NK-92 (cell line): Measurements from ENCODE around the gene S100A2.

Source experiments
- DNase-seq: peaks from one replicate; lab custom pipeline; 2025; ENCODE audit not compliant: unreplicated experiment; lab: John Stamatoyannopoulos, UW

S100A2 gene

DNA sequence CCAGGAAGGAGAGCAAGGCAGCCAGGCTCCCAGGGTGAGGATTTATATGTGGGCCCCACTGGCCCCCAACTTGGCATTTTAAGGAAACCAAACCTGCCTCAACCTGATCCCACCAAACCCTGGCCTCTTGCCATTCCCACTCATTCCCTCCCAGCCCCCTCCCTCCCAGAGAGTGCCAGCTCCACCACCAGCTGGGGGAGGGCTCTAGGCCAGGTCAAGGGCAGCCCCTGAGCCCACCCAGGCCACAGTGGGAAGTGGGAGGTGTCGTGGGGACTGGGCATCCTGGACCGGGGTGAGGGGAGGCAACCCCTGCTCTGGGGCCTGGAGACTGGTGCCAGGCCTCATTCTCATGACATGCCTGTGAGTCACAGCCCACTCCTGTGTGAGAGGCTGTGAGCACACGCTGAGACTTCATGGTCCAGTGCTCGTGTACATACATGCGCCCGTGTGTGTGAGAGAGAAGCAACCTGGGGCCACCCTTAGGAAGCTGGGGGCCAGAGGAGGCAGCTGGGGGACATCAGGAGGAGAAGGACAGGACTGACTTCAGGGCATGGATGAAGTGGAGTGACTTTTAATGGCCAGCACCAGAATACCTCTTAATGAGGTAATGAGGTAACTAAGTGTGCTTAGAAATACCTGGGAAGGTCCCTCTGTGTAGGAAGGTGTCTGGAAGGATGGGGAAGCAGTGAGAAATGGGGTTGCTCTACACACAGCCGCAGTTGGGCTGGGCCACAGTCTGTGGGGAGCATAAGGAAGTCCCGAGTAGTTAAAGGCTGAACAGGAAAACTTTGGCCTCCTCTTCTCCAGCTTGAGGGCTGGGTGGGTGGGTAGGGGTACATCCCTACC, at the start of gene S100A2:
Gene S100A2 (minus strand): TSS at position 316 of the 846 bp plus-strand sequence. CDS start 1,967 bp downstream, outside the sequence.
- DNase-seq, result no peak

DNA sequence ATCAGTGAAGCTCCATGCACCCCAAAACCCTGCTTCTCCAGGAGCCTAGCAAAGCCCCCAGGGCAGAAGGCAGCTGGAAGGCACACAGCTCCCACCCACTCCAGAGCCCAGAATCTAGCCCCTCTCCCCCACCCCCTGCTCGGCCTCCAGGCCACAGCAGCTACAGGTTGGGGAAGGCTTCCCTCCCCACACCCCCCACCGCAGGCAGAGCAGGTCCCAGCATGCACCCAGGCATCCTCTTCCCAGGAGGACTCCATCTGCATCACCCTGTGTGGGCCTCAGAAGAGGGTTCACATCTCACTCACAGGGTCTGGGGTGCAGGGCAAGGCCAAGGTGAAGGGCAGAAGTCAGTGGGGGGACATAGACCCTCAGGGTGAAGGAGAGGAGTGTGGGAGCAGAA, 49.8 kb upstream of the S100A2 start:
- no peak for DNase-seq

DNA sequence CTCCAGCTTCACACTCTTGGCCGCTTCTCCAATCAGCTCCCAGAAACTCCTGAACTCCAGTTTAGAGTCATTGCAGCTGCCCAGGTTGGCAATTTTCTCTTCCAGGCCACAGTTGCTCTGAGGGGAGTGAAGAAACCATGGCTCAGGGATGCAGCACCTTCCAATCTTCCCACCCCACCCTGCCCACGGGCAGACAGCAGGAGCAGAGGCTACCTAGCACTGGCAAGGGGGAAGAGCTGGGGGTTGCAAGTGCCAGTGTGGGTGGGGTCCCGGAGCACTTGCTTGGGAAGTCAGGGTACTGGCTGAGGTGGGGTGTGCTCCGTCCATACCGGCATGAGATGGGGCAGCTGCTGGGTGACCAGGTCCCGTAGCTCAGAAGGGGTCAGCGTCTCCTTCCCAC, 49.3 kb upstream of the S100A2 start:
- no peak for DNase-seq

DNA sequence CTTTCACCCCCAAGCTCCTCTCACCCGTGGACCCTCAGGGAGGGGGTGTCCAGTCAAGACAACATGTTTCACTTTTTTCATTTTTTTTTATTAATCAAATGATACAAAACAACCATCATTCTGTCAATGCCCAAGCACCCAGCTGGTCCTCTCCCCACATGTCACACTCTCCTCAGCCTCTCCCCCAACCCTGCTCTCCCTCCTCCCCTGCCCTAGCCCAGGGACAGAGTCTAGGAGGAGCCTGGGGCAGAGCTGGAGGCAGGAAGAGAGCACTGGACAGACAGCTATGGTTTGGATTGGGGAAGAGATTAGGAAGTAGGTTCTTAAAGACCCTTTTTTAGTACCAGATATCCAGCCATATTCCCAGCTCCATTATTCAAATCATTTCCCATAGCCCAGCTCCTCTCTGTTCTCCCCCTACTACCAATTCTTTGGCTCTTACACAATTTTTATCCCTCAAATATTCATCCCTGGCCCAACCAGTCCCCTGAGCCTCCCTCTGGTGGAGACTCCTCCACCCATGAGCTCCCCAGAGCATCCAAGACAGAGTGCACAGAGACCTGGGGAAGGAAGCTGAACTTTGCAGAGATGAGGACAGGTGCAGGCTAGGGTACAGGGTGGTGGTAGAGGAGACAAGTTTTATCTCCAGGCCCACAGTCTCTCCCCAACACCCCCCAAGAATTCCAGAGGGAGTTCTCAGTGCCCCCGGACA, 48.7 kb upstream of the S100A2 start:
- no peak for DNase-seq

DNA sequence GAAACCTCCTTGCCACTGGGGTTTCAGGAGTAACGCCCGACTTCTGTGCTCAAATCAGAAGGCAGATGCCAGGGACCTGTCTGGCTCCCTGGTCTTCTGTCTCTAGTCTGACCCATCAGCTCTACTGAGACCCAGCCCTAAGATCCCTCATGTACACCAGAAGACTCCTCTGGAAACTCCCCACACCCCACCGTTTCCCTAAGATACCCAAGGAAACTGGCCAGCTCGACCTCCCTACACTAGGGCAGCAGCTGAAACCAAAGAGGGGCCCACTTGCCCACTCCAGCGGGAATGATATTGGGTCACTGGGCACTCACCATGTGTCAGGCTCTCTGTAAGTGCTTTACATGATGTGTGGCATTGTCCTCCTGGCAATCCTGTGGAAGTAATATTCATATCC, 47.8 kb upstream of the S100A2 start:
- no peak for DNase-seq

DNA sequence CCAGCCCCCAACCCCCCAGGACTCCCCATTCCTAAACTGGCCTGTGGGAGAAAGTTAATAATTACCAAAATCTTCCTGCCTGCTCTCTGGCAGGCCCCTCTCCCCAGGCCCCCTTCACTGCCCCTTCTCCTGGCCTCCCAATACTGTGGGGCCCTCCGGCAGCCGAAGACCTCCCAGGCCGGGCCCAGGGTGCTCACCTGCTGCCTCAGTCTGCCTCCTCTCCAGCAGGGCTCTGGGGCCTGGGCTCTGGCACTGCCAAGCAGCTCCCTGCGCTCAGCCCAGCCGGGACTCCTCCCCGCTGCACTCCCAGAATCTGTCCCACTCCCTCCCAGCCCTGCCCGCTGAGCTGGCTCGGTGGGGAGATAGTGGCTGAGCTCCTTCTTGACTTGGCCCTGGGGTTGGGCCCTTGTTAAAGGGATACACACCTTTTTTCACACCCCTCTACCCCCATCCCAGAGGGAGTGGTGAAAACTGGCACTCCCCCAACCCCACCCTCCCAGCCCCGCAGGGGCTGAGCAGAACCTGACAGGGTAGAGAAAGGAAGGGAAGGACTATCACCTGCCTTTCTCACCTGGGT, 47.2 kb upstream of the S100A2 start, which contains the start of gene S100A16:
Gene S100A16 (minus strand): TSS at position 383 of the 577 bp plus-strand sequence. CDS start 4,986 bp downstream, outside the sequence.
- no peak for DNase-seq

DNA sequence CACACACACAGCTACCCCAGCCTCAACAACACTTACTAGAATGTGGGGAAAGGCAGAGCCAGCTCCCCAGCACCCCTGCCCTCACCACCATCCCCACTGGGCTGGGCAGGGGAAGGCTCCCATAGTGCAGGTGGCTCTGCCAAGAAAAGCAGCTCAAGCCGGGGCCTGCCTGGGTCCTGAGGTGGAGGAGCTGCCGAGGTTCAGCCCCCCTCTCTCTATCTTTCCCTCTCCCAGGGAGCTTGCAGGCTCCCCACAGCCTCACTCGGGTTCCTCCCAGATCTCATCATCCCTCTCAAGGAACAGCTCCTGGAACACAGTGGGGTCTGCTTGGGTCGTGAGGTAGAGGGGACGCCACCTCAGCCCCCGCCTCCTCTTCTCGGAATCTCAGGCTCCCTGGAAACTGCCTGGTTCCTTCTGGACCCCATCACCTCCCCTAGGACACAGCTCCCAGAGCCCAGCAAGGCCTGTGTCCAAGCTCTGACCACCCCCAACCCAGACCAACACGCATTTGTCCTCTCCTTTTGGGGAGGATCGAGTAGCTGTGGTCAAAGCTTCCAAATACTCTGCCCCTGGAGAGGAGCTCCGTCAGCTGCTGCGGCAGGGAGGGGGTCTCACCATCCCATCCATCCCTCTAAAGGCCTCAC, 46.6 kb upstream of the S100A2 start:
- no peak for DNase-seq

DNA sequence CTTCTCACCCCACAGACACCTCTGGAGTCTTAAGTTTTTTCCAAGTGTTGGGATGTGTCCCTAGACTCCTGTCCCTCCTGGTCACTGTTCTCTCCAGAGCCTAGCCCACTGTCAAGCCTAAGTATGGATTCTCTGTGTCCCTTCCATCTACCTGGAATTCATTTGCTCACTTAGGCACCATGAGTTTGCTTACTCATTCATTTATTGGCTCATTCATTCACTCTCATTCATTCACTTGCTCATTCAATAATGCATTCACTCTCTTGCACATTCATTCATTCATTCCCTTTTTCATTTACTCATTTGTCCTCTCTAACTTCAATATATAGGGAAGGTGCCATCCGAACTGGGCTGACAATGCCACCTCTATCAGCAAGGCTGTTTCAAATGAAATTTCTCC, 45.7 kb upstream of the S100A2 start:
- DNase-seq, result no peak

DNA sequence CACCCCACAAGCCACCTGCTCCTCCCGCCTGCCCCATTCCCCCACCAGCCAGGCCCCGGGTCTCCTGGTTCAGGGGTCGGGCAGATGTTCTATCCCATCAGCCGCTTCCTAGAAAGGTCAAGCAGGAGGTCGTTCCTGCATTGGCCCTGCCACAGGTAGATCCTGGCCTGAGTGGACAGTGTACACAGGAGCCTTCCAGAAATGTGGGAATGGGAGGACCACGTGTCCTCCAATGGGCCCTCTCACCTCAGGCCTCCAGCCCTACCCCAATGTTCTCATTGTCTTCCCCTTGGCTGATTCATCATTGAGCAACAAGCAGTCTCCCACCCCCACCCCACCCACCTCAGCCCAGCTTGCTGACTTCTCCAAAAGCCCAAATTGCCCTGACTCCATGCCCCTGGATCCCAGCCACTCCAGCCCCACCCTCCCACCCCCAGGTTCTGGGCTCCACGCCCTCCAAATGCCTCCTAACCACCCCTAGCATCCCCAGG, 45.2 kb upstream of the S100A2 start:
- no peak for DNase-seq

DNA sequence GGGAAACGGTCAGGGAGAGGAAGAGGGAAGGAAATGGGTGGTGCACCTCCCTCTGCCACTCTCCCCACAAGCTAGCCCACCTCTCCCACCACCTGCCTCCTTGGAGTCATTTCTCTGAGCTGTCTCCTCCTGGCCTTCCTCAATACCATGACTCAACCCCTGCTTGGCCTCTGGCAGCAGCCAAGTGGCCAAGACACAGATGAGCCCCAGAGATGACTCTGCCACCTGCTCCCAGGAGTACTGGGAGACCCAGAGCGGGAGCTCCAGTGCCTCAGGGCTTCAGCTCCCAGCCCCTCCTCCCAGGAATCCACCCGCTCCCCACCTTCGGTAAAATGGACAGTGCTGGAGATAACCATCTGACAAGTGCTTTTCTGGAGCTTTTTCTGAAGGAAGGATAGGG, 44.7 kb upstream of the S100A2 start:
- no peak for DNase-seq

DNA sequence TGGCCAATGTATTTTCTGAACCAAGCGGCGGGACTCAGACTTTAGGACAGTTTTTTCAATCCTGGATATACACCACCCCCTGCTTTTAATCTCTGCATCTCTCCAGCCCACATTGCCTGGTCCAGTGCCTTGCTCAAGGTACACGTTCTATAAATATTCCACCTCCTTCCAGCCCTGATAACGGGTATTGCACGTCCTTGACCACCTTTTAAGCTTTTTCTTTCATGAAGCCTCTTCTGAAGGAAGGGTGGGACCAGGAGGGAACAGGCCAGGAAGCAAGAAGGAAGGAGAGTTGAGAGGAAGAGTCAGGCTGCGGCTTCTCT, 43.9 kb upstream of the S100A2 start:
- no peak for DNase-seq

DNA sequence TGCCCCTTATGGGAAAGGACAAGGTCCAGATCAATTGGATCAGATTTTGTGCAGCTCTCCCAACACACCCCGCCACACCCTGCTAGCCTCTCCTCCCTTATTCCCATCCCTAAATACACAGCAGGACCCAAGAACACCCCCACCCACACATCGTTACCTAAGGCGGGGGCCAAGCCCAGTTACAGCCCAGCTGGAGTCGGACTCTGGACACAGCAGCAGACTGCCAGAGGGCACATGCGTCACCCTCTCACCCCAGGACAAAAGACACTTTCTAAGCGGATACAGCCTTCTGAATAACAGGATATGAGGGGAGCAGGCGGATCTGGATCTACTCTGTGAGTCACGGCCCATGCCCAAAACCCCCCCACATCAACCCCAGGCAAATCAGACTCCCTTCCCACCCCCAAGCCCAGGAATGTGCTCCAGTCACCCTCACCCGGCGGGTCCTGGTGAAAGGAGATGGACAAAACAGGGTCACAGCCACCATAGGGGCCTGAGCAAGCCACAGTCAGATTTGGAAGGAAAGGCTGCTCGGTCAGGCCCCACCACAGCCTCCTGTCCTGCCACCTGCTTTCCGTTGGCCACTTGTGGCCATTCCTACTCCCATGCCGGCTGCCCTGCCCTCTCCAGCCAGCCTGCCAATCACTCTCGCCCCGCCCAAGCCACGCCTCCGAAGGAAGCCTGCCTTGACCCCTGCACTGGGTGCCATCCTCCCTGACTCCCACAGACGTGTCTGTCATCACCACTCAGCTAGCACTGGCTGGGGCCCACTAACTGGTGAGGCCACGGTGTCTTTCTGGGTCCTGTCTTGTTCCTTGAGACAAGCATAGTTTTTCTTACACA, 43.3 kb upstream of the S100A2 start:
- no peak for DNase-seq

DNA sequence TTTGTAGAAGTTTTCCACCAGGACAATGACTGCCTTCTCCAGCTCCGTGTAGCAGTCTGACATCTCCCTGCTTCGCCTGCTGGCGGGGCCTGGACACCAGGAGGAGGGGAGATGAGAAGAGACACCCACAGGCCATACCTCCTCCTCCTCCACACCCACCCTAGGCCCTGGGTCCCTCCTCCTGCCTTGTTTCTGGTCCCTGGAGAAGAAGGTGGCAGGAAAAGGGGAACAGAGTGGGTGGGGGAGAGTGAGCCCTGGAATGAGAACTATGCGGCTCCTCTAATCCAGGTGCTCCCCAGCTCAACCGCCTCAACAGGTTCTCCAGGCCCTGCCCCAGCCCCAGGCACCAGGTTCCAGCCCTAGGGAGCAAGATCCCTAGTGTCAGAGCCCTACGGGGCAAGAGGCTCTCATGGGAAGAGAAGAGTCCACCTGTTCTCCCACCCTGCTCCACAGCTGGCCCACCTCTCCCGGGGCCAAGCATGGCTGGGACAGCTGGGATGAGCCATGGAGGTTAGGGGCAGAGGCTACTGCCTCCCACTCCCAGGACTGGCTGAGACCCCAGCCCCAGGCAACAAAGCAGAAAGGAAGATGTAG, 42.5 kb upstream of the S100A2 start:
- DNase-seq, result no peak

DNA sequence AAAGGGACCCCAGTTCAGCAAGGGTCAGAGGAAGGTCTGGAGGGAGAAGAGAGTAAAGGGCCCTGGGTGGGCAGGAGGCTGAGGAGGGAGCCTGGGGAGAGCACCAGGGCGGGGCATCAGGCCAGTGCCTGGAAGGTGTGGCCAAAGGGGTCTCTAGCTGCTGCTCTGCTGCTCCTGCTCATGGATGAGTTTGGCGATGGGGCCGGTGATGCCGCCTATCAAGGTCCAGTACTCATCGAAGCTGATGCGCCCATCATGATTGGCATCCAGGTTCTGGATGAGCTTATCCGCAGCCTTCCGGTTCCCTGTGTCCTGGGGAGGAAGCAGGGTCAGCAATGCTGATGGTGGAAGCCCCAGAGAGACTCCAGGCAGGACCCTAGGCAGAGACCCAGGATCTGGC, 41.7 kb upstream of the S100A2 start:
- DNase-seq, result no peak

DNA sequence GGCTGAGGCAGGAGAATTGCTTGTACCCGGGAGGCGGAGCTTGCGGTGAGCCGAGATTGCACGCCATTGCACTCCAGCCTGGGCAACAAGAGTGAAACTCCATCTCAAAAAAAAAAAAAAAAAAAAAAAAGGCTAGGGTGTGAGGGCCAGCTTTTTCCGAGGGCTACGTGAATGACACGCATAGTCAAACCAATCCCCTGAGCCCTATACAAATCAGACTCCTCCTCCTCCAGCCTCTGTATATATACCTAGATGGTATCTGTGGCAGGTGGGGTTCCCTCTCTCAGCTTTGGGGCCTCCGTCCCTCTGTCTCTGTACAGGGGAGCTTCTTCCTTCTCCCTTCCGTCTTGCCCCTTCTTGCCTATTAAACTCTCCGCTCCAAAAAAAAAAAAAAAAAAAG, 40.5 kb upstream of the S100A2 start:
- no peak for DNase-seq

DNA sequence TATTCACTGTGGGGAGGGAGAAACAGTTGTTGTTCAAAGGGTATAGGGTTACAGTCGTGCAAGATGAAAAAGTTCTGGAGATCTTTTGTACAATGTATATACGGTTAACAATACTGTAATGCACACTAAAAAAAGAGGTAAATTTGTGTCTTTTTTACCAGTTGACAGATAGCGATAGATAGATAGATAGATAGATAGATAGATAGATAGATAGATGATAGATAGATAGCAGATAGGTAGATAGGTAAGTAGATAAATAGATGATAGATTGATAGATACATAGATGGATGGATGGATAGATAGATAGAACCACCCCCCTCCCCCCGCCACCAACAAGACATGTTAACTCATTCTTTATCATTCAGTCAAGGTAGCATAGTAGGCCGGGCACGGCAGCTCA, 37.1 kb upstream of the S100A2 start:
- DNase-seq, result no peak

DNA sequence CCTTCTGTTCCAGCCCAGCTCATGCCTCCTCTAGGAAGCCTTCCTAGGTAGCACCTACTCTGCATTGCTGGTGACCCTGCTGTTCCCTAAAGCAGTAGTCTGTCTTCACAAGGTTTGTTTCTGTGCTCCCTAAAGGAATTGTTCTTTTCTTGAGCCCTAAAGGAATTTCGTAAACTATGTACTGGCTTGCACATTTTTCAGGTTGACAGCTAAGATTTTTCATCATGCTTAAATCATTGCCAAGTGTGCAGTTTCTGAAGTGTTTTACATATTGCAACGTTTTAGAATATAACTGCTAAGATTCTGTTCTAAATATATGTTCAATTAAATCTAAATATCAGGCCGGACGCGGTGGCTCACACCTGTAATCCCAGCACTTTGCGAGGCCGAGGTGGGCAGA, 34.2 kb upstream of the S100A2 start:
- DNase-seq, result no peak

DNA sequence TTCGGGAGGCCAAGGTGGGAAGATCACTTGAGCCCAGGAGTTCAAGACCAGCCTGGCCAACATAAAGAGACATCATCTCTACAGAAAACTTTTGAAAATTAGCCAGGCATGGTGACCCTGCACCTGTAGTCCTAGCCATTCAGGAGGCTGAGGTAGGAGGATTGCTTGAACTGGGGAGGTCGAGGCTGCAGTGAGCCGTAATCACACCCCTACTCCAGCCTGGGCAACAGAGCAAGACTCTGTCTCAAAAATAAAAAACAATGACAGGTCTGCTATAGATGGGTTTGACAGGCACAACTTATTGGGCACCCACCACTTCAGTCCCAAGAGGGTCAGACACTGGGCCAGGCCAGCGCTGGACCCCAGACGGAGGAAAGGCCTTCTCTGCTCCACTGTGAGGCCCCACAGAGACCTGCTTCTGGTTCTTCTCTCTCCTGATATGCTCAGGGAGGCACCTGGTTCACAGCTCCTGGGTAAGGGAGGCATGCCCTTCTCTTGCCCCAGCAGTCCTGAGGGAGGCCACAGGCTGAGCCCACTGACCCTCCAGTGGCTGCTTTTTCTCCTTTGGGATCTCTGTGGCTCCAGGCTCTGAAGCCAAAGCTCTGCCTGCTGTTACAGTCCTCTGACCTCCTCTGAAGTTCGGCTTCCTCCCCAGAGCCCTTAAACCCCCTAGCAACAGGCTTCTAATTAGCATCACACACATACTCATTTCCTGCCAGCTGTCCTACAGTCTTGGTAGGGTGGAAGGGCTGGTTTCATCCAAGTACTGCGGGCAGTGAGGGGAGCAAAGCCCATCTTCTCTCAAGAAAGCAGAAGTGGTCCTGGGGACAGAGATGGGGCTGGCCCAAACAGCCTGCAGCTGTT, 32.9 kb upstream of the S100A2 start:
- no peak for DNase-seq

DNA sequence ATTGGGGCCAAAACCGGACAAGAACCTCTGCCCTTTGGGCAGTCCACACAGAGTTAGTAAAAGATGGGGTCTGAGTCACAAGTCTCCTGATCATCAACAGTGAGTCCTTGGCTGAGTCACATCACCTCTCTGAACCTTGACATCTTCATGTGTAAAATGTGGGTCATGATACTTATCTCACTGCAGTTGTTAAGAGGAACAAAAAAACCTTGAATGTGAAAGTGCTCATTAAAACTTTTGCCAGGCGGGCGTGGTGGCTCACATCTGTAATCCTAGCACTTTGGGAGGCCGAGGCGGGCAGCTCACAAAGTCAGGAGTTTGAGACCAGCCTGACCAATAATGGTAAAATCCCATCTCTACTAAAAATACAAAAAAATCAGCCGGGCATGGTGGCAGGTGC, 31.6 kb upstream of the S100A2 start:
- no peak for DNase-seq
